HG03575 (cell line): ENCODE data around the gene FOXN4.
"Not testable (repeated sequence)": the region's sequence is repeated elsewhere in the genome, so short reads cannot be mapped to it uniquely, and the experiment has no call there.

Experiments used
- ATAC-seq: cut with Tn5 transposase; IDR thresholded peaks from one replicate; pipeline ENCODE4 v1.9.1; 2021; ENCODE audit not compliant: unreplicated experiment, insufficient number of reproducible peaks, low FRiP score; ENCODE audit errors: extremely low read depth

Gene FOXN4, protein sequence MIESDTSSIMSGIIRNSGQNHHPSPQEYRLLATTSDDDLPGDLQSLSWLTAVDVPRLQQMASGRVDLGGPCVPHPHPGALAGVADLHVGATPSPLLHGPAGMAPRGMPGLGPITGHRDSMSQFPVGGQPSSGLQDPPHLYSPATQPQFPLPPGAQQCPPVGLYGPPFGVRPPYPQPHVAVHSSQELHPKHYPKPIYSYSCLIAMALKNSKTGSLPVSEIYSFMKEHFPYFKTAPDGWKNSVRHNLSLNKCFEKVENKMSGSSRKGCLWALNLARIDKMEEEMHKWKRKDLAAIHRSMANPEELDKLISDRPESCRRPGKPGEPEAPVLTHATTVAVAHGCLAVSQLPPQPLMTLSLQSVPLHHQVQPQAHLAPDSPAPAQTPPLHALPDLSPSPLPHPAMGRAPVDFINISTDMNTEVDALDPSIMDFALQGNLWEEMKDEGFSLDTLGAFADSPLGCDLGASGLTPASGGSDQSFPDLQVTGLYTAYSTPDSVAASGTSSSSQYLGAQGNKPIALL

DNA sequence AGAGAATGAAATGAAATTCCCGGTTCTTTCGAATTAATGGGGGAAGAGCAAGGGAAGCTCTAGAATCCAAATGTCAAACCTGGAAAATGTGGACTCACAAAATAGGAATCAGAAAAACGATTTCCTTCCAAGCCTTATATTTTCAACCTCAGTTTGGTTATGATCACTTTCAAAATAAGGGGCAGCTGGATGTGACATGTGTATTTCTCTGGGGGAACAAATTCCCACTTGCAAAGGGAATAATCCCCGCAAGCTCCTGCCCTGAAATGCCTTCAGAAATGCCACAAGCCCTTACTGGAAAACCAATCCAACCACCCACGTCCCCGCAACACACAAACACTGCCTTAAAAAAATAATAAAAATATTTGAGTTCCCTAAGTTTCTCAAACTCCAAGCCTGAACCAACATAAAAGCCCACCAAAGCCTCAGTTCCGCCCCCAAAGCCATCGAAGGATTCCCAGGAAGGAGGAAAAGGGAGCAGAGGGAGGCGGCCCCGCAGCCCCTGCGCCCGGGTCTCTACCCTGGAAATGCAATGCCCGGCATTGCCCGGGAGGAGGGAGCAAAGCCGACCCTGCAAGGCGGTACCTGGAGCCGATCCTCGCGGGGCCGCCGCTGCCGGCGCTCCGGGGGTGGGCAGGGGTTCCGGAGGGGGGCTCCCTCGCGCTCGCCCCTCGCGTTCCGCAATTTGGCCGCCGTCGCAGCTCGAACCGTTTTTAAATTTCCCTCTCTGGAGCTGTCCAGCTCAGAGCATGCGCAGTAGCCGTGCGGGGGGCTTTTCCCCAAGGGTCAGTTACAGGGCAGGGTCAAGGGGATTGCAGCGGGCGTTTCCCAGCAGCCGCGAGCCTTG is at the start of gene FOXN4:
Gene FOXN4, minus strand, starts transcription at position 751 of the 847 bp plus-strand sequence. CDS start 963 bp downstream, outside the sequence.
- no peak for ATAC-seq

DNA sequence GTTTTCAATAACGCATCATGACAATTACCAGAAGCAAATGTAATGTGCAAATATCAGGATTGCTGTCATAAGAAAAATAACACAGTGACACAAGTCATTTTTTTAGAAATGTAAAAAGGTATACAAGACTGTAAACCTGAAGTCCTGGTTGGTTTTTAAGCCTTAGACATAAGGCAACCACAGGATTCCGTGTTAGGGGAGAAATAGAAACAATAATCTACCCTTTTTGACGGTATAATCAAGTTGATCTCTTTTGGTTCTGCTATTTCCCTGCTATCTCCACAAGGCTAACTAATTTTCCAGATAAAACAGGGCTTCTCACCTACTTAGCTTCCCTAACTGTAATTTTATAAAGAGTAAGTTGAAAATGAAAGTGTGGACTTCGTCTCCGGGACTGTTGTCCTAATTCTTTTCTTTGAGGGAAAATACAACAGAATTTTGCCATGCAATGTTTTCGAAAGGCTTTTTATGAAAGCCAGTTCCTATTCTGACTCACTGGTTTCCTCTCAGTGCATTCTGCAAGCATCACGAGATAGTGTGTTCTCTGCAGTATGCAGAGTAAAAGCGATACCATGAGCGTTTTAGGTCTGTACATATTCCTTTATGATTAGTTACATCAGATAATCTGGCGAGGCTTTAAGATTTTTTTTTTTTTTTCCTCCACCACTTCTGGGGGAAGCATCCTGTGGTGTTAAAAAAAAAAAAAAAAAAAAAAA is 49.2 kb upstream of the FOXN4 start:
- ATAC-seq: no peak

DNA sequence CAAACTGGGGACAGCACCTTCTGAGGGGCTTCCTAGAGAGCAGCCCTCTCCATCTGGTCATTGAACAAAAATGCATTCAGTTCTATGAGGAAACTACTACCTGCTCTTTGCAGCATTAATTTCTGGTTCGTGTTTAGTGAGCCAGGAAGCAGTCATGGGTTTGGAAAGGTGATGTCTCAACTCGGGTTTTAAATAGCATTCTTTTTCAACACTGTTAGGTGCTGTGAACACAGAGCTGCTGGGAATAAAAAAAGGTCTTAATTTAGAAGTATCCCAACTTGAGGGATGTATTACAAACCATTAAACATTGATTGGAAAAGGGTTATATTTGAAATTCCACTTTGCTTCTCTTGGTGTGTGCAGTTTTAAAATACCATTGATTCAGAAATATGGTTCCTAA is 47.9 kb upstream of the FOXN4 start:
- no peak for ATAC-seq

DNA sequence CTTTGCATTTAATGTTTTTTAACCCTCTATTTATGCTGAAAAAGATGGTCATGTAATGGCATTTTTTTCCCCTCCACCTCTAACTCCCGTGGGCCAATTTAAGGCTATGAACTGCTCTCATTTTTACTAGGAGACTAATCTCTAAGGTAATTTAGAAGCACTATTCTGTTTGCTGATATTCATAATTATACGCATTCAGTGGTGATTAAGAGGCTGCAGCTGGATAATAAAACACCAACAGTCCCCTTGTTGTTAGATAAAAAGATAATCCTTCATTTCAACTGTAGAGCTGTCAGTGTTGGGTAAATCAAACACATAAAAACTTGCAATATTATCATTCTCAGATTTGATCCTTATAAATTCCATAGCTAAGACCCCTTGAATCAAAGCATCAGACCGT is 47.5 kb upstream of the FOXN4 start:
- no peak for ATAC-seq

DNA sequence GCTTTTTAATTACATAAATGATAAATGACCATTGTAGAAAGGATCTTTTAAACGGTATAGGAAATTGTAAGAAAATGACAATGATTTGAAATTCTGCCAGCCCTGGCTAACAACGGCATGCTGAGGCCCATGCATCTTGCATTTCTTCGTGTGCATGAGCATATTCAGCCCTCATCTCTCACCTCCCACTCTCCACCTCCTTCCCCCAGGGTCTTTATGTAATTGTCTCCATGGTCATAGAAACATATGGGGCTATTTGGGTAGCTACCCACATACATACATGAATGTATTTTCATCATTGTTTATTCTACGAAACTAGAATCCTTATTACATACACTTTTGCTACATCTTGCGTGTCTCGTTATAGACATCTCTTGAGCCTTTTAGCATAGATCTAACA is 43.1 kb upstream of the FOXN4 start:
- ATAC-seq: no peak

DNA sequence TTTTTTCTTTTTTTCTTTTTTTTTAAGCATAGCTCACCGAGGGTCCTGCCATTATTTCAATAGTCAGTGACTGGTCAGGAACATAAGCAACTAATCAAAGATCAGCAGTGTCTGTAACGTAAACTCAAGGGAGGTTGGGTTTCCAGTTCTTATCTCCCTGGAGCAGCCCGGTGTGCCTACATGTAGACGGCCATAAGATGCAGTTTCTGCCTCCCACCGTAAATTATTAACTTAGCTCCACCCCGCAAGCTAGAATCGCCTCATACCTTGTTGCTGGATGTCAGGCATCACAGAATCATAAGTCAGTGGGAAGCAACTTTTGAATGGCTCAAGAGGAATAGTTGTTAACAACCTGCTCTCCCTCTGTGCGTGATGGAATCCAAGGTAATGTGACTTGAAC is 38.5 kb upstream of the FOXN4 start, which contains the start of gene MYO1H:
Gene MYO1H, plus strand, starts transcription at position 312 of the 400 bp plus-strand sequence. Its CDS starts 61 bp downstream, at position 373.
- ATAC-seq: no peak

DNA sequence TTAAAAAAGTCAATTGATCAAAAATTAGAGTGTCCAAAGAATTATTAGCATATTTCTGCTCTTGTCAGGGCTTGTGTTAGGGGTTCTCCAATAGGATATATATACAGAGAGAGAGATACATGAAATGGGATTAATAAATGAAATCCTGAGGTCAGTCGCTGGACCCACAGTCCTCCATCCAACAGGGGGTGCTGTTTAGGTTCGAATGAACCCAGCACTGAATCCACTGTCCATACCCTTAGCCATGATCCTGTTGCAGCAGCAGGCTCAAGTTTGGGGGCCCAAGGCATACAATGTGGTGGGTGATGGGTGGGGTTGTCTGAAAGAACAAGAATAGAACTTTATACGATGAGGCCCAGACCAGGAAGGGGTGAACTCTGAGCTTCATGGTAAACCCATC is 37.8 kb upstream of the FOXN4 start:
- ATAC-seq: no peak

DNA sequence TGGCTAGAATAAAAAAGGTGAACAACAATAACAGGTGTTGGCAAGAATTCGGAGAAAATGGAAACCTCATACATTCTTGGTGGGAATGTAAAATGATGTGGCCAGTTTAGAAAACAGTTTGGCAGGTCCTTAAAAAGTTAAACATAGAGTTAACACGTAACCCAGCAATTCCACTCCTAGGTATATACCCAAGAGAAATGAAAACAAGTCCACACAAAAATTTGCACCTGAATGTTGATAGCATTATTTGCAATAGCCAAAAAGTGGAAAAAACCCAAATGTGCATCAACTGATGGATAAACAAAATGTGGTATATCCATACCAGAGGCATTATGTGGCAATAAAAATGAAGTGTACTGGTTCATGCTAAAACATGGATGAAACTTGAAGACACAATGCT is 36.3 kb upstream of the FOXN4 start:
- ATAC-seq: no peak

DNA sequence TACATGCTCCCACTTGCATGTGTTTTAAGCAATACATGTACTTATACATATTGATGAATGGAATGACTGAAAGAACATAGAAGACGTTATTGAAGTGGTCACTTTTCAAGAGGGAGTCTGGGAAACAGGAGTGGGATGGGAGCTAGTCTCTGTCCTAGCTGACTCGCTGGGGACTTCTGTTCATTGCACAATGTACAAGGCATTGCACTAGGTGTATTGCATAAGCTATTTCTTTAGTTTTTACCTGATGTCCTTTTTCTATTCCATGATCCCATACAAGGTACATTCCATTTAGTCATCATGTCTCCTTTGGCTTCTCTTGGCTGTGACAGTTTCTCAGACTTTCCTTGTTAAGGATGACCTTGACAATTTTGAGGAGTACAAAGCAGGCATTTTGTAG is 34.6 kb upstream of the FOXN4 start:
- no peak for ATAC-seq

DNA sequence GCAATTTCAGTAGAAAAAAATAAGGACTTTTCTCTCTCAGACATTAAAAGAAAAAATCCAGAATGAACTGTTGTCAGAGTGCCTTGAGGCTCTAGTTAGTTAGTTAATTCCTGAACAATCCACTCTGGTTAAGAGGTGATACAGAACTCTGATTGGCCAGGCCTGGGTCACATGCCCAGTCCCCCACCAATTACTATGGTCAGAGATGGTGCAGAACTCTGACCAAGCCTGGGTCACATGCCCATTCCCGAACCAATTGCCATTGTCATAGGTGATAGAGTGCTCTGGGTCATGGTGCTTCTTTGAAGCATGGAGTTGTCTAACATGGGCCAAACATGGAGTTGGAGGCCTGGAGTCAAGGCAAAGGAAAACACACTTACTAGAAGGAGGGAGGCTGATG is 27.5 kb upstream of the FOXN4 start:
- no peak for ATAC-seq

DNA sequence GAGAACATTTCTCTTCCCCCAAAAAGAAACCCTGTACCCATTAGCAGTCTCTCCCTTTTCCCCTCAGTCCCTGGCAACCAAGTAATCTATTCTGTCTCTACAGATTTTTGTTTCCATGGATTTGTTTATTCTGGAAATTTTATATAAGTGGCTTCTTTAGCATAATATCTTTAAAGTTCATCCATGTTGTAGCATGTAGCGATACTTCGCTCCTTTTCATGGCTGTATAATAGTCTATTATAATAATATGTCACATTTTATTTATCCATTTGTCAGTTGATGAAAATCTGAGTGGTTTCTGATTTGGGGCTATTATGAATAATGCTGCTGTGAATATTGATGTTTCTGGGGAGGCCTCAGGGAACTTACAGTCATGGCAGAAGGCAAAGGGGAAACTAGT is 25.8 kb upstream of the FOXN4 start:
- no peak for ATAC-seq

DNA sequence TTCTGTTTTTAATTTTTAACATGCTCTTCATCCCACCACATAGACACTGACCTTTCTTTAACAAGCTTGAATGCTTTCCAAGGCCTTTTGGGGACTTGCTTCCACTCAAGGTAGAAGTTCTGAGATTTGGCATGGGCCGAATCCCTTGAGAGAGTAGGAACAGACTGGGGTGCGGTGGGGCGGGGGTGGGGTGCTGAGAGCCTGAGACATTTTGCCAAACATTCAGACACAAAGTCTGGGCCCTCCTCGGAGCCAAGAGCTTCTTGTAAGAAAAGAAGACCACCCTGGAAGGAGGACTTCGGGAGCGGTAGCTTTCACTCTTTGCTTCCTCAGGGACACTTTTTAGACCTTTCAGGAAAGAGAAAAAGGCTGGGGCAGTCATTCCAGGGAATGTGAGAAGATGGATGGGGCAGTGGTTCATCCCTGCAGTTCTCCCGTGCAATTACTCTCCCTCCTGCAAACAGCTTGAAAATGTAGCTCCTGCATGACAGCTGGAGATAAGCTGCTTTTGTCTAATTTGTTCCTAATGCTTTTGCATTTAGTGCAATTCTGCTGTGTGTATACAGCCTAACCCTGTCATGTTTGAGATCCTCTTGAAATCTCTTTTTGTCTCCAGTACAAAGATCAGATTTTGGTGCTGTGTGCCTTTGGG is 22.3 kb upstream of the FOXN4 start:
- ATAC-seq: no peak

DNA sequence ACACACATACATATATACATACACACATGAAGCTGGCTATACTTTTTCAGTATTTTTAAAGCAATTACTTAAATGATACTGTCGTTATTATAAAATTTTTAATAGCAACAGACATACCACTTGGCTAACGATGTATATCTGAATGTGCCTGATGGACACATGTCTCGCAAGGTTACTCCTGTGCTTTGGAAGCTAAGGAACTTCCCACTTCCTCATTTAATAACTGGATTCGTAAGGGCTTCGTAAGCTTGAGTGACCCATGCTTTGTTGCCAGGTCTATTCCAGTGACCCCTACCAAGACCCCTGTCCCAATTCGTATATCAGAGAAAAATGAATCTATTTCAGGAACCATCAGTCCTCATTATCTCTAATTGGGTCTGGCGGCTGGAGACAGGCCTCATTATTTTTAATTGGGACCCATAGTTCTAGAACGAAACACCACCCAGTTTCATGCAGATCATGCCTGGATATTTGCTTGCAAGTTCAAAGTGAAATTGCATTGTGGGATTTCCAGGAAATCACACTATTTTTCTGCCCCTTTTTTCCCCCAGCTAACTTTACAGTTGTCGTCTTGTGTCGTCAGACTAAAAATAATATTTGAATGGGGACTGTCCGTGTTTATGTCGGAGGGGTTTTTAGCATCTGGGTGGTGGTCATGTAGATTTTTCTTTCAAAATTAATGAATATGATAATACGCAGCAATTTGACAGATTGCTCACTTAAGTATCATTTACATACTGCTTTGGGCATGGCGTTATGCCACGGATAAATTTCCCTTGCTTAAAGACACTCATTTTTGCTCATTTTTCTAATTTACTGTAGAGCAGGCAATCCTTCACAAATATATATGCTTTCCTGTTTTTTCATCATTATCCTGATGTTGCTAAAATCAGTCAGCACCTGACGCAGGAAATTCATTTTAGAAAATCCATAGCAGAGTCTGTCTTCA is 21.5 kb upstream of the FOXN4 start:
- no peak for ATAC-seq

DNA sequence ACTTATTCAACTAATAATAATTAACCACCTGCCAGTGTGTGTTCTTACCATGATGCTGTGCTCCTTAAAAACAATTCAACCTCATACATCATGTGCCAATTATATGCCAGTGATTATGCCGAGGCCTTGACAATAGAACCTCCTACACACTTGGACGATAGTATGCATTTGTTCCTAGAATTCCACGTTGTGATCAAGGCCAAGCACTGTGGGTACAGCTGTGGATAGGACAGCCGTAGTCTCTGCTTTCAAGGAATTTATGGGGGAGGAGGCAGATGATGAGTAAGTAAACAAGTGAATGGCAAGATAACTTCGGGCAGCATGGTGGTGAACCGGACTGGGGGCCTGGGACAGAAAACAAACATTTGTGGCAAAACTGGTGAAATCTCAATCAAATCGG is 20.6 kb upstream of the FOXN4 start:
- ATAC-seq: no peak

DNA sequence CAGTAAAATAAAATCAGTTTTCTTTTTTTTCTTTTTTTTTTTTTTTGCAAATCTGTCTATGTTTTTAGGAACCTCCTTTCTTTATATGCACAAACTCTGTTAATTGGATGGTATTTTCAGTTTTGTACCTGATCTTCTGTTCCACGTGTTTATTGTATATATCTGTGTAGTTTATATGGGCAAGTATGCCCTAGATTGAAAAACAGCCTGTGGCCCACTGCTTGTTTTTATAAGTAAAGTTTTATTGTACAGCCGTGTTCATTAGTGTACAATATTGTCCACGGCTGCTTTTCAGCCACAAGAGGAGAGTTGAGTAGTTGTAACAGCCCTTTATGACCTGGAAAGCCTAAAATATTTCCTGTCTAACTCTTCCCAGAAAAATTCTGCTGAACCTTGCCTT is 19.9 kb upstream of the FOXN4 start:
- no peak for ATAC-seq

DNA sequence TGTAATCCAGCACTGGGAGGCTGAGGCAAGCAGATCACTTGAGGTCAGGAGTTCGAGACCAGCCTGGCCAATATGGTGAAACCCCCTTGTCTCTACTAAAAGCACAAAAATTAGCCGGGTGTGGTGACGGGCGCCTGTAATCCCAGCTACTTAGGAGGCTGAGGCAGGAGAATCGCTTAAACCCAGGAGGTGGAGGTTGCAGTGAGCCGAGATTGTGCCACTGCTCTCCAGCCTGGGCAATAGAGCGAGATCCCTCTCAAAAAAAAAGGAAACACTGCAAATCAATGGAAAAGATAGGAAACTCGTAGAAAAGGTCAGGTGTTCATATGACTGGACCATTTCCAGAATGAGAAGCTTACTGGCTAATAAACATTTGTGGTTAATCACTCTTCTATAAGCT is 12.2 kb upstream of the FOXN4 start:
- ATAC-seq: not testable (repeated sequence)

DNA sequence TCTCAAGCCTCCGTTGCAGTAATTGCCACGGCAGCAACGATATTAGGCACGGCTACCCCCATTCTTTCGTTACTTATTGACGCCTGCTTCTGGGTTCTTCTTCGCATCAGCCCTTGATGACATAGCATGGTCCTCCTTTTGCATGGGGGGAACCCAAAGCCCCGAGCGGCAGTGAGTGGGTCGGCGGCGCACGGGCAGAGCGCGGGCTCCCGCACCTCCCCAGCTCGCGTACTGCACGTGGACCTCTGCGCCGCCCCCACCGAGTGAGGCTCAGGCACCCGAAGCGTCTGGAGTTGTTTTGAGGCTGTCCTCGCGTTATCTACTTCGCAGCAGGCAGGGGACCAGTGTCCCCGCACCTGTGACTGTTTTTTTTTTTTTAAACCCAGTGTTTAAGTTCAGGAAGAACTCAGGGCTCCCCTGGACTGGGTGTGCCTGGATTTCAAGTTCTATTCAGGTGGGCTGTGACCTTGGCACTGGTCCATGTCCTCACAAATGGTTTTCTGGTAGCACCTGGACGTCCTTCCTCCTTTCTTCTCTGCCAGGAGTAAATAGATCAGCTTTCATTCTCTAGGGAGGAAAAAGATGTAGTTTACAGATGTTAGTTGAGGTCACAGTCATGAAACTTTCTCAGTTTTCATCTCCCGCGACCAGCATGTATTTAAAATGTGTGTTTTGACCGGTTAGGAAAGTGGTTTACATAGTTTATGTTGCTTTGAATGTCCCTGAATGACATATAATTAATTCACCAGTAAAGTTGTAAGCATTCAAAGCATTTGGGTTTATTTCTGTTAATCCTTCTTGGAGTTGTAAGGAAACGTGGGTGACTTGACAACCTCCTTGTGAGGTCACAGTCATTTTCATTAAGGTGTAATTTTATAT is 1.4 kb upstream of the FOXN4 start:
- ATAC-seq: no peak
